Loucy (cell line): ENCODE measurements around the gene SELENOM.

ENCODE experiments used
- H2AFZ ChIP-seq: fragments of 200-600 bp; sonication (generic); 2 replicates; pipeline ENCODE4 v1.6.0; 2016; ENCODE audit warnings: antibody characterized with exemption, mild to moderate bottlenecking, low read length, moderate library complexity
- H3F3A ChIP-seq: fragments of 200-600 bp; 2 replicates; pipeline ENCODE4 v1.6.0; 2016; ENCODE audit warnings: antibody characterized with exemption, low read depth, mild to moderate bottlenecking
- H3K27me3 ChIP-seq: fragments of 200-600 bp; sonication (generic); 2 replicates; pipeline ENCODE4 v1.6.1; 2014; ENCODE audit warnings: low read length, mild to moderate bottlenecking; ENCODE audit not compliant: insufficient read depth, poor library complexity, severe bottlenecking
- H3K36me3 ChIP-seq: fragments of 200-600 bp; sonication (generic); 2 replicates; pipeline ENCODE4 v1.6.1; 2016; ENCODE audit warnings: low read length; ENCODE audit not compliant: insufficient read depth
- H3K4me1 ChIP-seq: fragments of 200-600 bp; sonication (generic); 2 replicates; pipeline ENCODE4 v1.5.1; 2014; ENCODE audit warnings: low read length, mild to moderate bottlenecking; ENCODE audit not compliant: insufficient read depth, poor library complexity, severe bottlenecking
- H3K4me2 ChIP-seq: fragments of 200-600 bp; sonication (generic); 2 replicates; pipeline ENCODE4 v1.6.0; 2014; ENCODE audit warnings: antibody characterized with exemption, low read length, low read depth, mild to moderate bottlenecking; ENCODE audit not compliant: poor library complexity, severe bottlenecking
- H3K4me3 ChIP-seq: fragments of 200-600 bp; sonication (generic); 2 replicates; pipeline ENCODE4 v1.5.1; 2014; ENCODE audit warnings: low read length, mild to moderate bottlenecking, mixed read lengths; ENCODE audit not compliant: poor library complexity, severe bottlenecking
- H3K79me2 ChIP-seq: fragments of 200-600 bp; sonication (generic); 2 replicates; pipeline ENCODE4 v1.6.1; 2014; ENCODE audit warnings: low read length; ENCODE audit not compliant: insufficient read depth
- H3K9ac ChIP-seq: fragments of 200-600 bp; sonication (generic); 2 replicates; pipeline ENCODE4 v1.6.0; 2014; ENCODE audit warnings: mild to moderate bottlenecking, low read depth, low read length, moderate library complexity; ENCODE audit not compliant: poor library complexity, severe bottlenecking
- H3K9me2 ChIP-seq: fragments of 200-600 bp; sonication (generic); replicated peaks from 2 replicates; pipeline ENCODE4 v1.6.1; 2016; ENCODE audit warnings: low read depth, low read length, mixed read lengths
- H3K9me3 ChIP-seq: fragments of 200-600 bp; sonication (generic); 2 replicates; pipeline ENCODE4 v1.6.1; 2014; ENCODE audit warnings: mild to moderate bottlenecking, antibody characterized with exemption, low read length, low read depth; ENCODE audit not compliant: insufficient read depth
- H4K20me1 ChIP-seq: fragments of 200-600 bp; sonication (generic); 2 replicates; pipeline ENCODE4 v1.6.0; 2014; ENCODE audit warnings: antibody characterized with exemption, low read length, mild to moderate bottlenecking; ENCODE audit not compliant: insufficient read depth, poor library complexity, severe bottlenecking
- CTCF ChIP-seq: fragments of 200-600 bp; sonication (generic); conservative IDR thresholded peaks from 2 replicates; pipeline ENCODE4 v1.5.1; 2014; ENCODE audit warnings: mild to moderate bottlenecking, antibody characterized with exemption, low read length
- EZH2phosphoT487 ChIP-seq: fragments of 200-600 bp; IDR thresholded peaks from 2 replicates; pipeline ENCODE4 v1.6.1; 2018; ENCODE audit warnings: antibody characterized with exemption, mild to moderate bottlenecking, moderate library complexity, borderline replicate concordance

The SELENOM gene

GRCh38 chr22:31124811-31125465 lies 17.6 kb upstream of the SELENOM start:
- Histone ChIP-seq H4K20me1 (no peaks in the 10 kb centered on the region), H3K4me1 (no peaks in the 10 kb centered on the region), H3K79me2 (no peaks in the 10 kb centered on the region), H3F3A (no peaks in the 10 kb centered on the region), H3K4me2 (no peak overlapping the region), H3K9me2 (no peaks in the 10 kb centered on the region), H3K36me3 (no peaks in the 10 kb centered on the region), H2AFZ (no peak overlapping the region), H3K27me3 (no peaks in the 10 kb centered on the region), H3K9ac (no peak overlapping the region), H3K9me3 (no peaks in the 10 kb centered on the region), H3K4me3 (no peak overlapping the region)
- TF ChIP-seq CTCF (no peak), EZH2phosphoT487 (no peak)

GRCh38 chr22:31124290-31124689 lies 16.9 kb upstream of the SELENOM start:
- Histone ChIP-seq H3K4me1 (no peaks in the 10 kb centered on the region), H2AFZ (no peak overlapping the region), H3F3A (no peaks in the 10 kb centered on the region), H3K9ac (no peak overlapping the region), H3K36me3 (no peaks in the 10 kb centered on the region), H3K9me3 (no peaks in the 10 kb centered on the region), H3K4me3 (no peak overlapping the region), H3K79me2 (no peaks in the 10 kb centered on the region), H3K4me2 (no peak overlapping the region), H3K27me3 (no peaks in the 10 kb centered on the region), H4K20me1 (no peaks in the 10 kb centered on the region), H3K9me2 (no peaks in the 10 kb centered on the region)
- no peak for TF ChIP-seq CTCF
- TF ChIP-seq EZH2phosphoT487: no peak

GRCh38 chr22:31123292-31123602 lies 15.9 kb upstream of the SELENOM start:
- no peaks in the 10 kb centered on the region for H3F3A ChIP-seq
- no peaks in the 10 kb centered on the region for H3K4me1 ChIP-seq
- no peak overlapping the region for H3K9ac ChIP-seq
- no peaks in the 10 kb centered on the region for H3K9me2 ChIP-seq
- no peaks in the 10 kb centered on the region for H3K27me3 ChIP-seq
- H3K9me3 ChIP-seq: no peaks in the 10 kb centered on the region
- TF ChIP-seq EZH2phosphoT487 (no peak), CTCF (no peak)
- H2AFZ ChIP-seq: no peak overlapping the region
- no peaks in the 10 kb centered on the region for H4K20me1 ChIP-seq
- H3K4me2 ChIP-seq: no peak overlapping the region
- H3K4me3 ChIP-seq: no peak overlapping the region
- no peaks in the 10 kb centered on the region for H3K79me2 ChIP-seq
- H3K36me3 ChIP-seq: no peaks in the 10 kb centered on the region
